Chondrocyte (in vitro differentiated cells): ENCODE data around the gene POP5. TPM values are rescaled to one million over a fixed set of nuclear protein-coding genes. Genes with fewer than 3 reads are reported as not detected.

Source experiments
- DNase-seq: peaks from one replicate; pipeline ENCODE4 v3.0.0; 2021; ENCODE audit warnings: mixed read lengths, low spot score
- H3K27ac Mint-ChIP-seq: one replicate; pipeline ENCODE4 v1.8.0; 2021; ENCODE audit warnings: mild to moderate bottlenecking, moderate library complexity, mixed read lengths; ENCODE audit not compliant: unreplicated experiment
- H3K27me3 Mint-ChIP-seq: 2 replicates; pipeline ENCODE4 v1.8.0; 2021; ENCODE audit warnings: low read depth, mixed read lengths
- H3K36me3 Mint-ChIP-seq: 2 replicates; pipeline ENCODE4 v1.8.0; 2021; ENCODE audit warnings: low read depth, mixed read lengths
- H3K4me1 Mint-ChIP-seq: 2 replicates; pipeline ENCODE4 v1.8.0; 2021; ENCODE audit warnings: low read depth, mild to moderate bottlenecking, mixed read lengths
- H3K4me3 Mint-ChIP-seq: one replicate; pipeline ENCODE4 v1.8.0; 2021; ENCODE audit warnings: mild to moderate bottlenecking, moderate library complexity, mixed read lengths; ENCODE audit not compliant: unreplicated experiment
- H3K9me3 Mint-ChIP-seq: 2 replicates; pipeline ENCODE4 v1.8.0; 2021; ENCODE audit warnings: low read depth, mixed read lengths
- CTCF ChIP-seq: fragments of 200-600 bp; sonication (generic); IDR thresholded peaks from 2 replicates; pipeline ENCODE4 v1.5.0; 2021; ENCODE audit warnings: antibody characterized with exemption, mild to moderate bottlenecking, moderate library complexity
- total RNA-seq: library from RNA; stranded (reverse); gene quantifications from 3 replicates; pipeline ENCODE4 v1.2.1, GENCODE V29; 2021

The POP5 gene
- total RNA-seq, 1 donor from 2014 or later = 27.8 TPM

GRCh38 chr12:120529641-120530417 lies 51.4 kb downstream of the POP5 start:
- no peak for TF ChIP-seq CTCF
- H3K27ac Mint-ChIP-seq = peak overlapping the region; percentile 100
- H3K36me3 Mint-ChIP-seq = no peaks in the 10 kb centered on the region
- H3K4me1 Mint-ChIP-seq = peaks cover 23% of the 10 kb centered on the region
- no peak for DNase-seq
- no peaks in the 10 kb centered on the region for H3K27me3 Mint-ChIP-seq
- no peaks in the 10 kb centered on the region for H3K9me3 Mint-ChIP-seq
- peak overlapping the region; percentile 97 for H3K4me3 Mint-ChIP-seq

GRCh38 chr12:120528861-120529525 lies 52.2 kb downstream of the POP5 start, which contains the start of gene COQ5:
Gene COQ5, minus strand, starts transcription at chr12:120529158. Its CDS starts 17 bp downstream, at chr12:120529141.
- peak within 1 kb of the TSS; percentile 97 for H3K4me3 Mint-ChIP-seq

More at GRCh38 chr12:120528861-120529525, 52.2 kb downstream of the POP5 start, which contains the start of gene COQ5:
- Mint-ChIP-seq H3K27ac (peak within 1 kb of the TSS; percentile 100), H3K27me3 (no peaks in the 10 kb centered on the region), H3K36me3 (no peaks in the 10 kb centered on the region), H3K4me1 (peaks cover 23% of the 10 kb centered on the region), H3K9me3 (no peaks in the 10 kb centered on the region)
- DNase-seq = peak; percentile 95
- TF ChIP-seq CTCF = no peak

Other genes with a start within 250 kb of the POP5 start
- gene MSI1, start 212.2 kb downstream of the POP5 start, total RNA-seq = 2.5 to 2.8 TPM (median 2.6 TPM) in 3 replicates
- 299 to 302 TPM (median 300 TPM) in 3 replicates for gene COX6A1, start 143.3 kb downstream of the POP5 start, total RNA-seq
- gene TRIAP1, start 135.0 kb downstream of the POP5 start, total RNA-seq = 26.3 to 32.3 TPM (median 27.1 TPM) in 3 replicates
- gene GATC, start 135.0 kb downstream of the POP5 start, total RNA-seq = 17.6 to 18.8 TPM (median 18.0 TPM) in 3 replicates
- gene SRSF9, start 111.7 kb downstream of the POP5 start, total RNA-seq = 108 to 150 TPM (median 113 TPM) in 3 replicates
- gene DYNLL1, start 85.3 kb downstream of the POP5 start, total RNA-seq = 317 to 550 TPM (median 322 TPM) in 3 replicates
- gene COQ5, start 52.2 kb downstream of the POP5 start, total RNA-seq = 16.2 to 22.9 TPM (median 19.8 TPM) in 3 replicates
- gene RNF10, start 47.0 kb downstream of the POP5 start, total RNA-seq = 136 to 138 TPM (median 136 TPM) in 3 replicates
- not detected in 3 replicates for gene CABP1, start 59.2 kb upstream of the POP5 start, total RNA-seq
- 143 to 204 TPM (median 144 TPM) in 3 replicates for gene MLEC, start 105.7 kb upstream of the POP5 start, total RNA-seq
- gene UNC119B, start 129.1 kb upstream of the POP5 start, total RNA-seq = 21.9 to 22.7 TPM (median 22.3 TPM) in 3 replicates
- gene ACADS, start 144.4 kb upstream of the POP5 start, total RNA-seq = 6.8 to 7.2 TPM (median 7.0 TPM) in 3 replicates